PFSK-1 (cell line): ENCODE results near the gene OMP.

Experiments
- FOXP2 ChIP-seq: optimal IDR thresholded peaks from 2 replicates; pipeline ENCODE3; 2011; ENCODE audit warnings: borderline replicate concordance, control low read depth, inconsistent platforms; ENCODE audit not compliant: insufficient read depth; ENCODE audit errors: extremely low read length, extremely low read depth
- POLR2AphosphoS5 ChIP-seq: IDR thresholded peaks from 2 replicates; pipeline ENCODE4 v1.6.1; 2012; ENCODE audit warnings: low read depth, mild to moderate bottlenecking, control low read depth, low read length, moderate library complexity
- REST ChIP-seq, 2 experiments: IDR thresholded peaks; 2 replicates each; pipeline versions ENCODE4 v1.6.1 to v1.8.0; 2011 to 2012; ENCODE audit warnings: low read depth in 2 of 2, low read length in 2 of 2, control low read depth in 1 of 2, inconsistent platforms in 1 of 2, mild to moderate bottlenecking in 1 of 2, moderate library complexity in 1 of 2; ENCODE audit not compliant: insufficient read depth in 1 of 2
- TAF1 ChIP-seq: IDR thresholded peaks from 2 replicates; pipeline ENCODE4 v1.6.1; 2012; ENCODE audit warnings: low read length, control low read depth, borderline replicate concordance; ENCODE audit not compliant: insufficient read depth

GRCh38 chr11:77060234-77060633, 42.4 kb upstream of the OMP start:
- TF ChIP-seq POLR2AphosphoS5 (no peak), REST (IDR thresholded peaks at IDR 0.05; ENCODE audit: insufficient read depth in 1 of 2, low read depth in 2 of 2, low read length in 2 of 2) (no peak), TAF1 (no peak), FOXP2 (no peak)
